SHP77 treated with DMSO at 0.1 percent for 48 hours (cell line): ENCODE measurements around the gene CNPY1.
"Not testable (repeated sequence)": the region's sequence is repeated elsewhere in the genome, so short reads cannot be mapped to it uniquely, and the experiment has no call there.

Source experiments
- DNase-seq: peaks from one replicate; lab custom pipeline; 2025; lab: John Stamatoyannopoulos, UW

CNPY1 gene

GRCh38 chr7:155578016-155578415 lies 31.7 kb upstream of the CNPY1 start:
- DNase-seq = no peak

- DNase-seq = no peak
Observed at GRCh38 chr7:155577509-155577905, 31.1 kb upstream of the CNPY1 start.

- no peak for DNase-seq
Observed at GRCh38 chr7:155576900-155577508, 30.6 kb upstream of the CNPY1 start.

- no peak for DNase-seq
Observed at GRCh38 chr7:155576416-155576815, 30.1 kb upstream of the CNPY1 start.

GRCh38 chr7:155574556-155575290 lies 28.4 kb upstream of the CNPY1 start:
- DNase-seq = no peak

GRCh38 chr7:155571581-155572345 lies 25.4 kb upstream of the CNPY1 start:
- DNase-seq = no peak

GRCh38 chr7:155570991-155571390 lies 24.6 kb upstream of the CNPY1 start:
- no peak for DNase-seq

- no peak for DNase-seq
Observed at GRCh38 chr7:155570171-155570958, 24.0 kb upstream of the CNPY1 start.

GRCh38 chr7:155569681-155570080 lies 23.3 kb upstream of the CNPY1 start:
- DNase-seq = no peak

GRCh38 chr7:155568842-155569494 lies 22.6 kb upstream of the CNPY1 start:
- DNase-seq = no peak

- no peak for DNase-seq
Observed at GRCh38 chr7:155568333-155568660, 21.9 kb upstream of the CNPY1 start.

GRCh38 chr7:155567646-155568332 lies 21.4 kb upstream of the CNPY1 start:
- no peak for DNase-seq

GRCh38 chr7:155566011-155566836 lies 19.9 kb upstream of the CNPY1 start:
- DNase-seq = no peak

GRCh38 chr7:155565596-155565995 lies 19.2 kb upstream of the CNPY1 start:
- DNase-seq = no peak

- not testable (repeated sequence) for DNase-seq
Observed at GRCh38 chr7:155562976-155563375, 16.6 kb upstream of the CNPY1 start.

- DNase-seq = no peak
Observed at GRCh38 chr7:155562106-155562505, 15.7 kb upstream of the CNPY1 start.

- no peak for DNase-seq
Observed at GRCh38 chr7:155560982-155561686, 14.8 kb upstream of the CNPY1 start.

GRCh38 chr7:155560196-155560885 lies 14.0 kb upstream of the CNPY1 start:
- no peak for DNase-seq

- no peak for DNase-seq
Observed at GRCh38 chr7:155559519-155560108, 13.3 kb upstream of the CNPY1 start.
